HTERT RPE-1 (cell line): ENCODE data around the gene PIM3.

Experiments used
- in situ Hi-C: fragments of 300-500 bp; cut with MboI; formaldehyde crosslinking; loops from 4 replicates; pipeline ENCODE4 v1.14.3; 2020; ENCODE audit warnings: low sequenced_read_pairs

The PIM3 gene

DNA sequence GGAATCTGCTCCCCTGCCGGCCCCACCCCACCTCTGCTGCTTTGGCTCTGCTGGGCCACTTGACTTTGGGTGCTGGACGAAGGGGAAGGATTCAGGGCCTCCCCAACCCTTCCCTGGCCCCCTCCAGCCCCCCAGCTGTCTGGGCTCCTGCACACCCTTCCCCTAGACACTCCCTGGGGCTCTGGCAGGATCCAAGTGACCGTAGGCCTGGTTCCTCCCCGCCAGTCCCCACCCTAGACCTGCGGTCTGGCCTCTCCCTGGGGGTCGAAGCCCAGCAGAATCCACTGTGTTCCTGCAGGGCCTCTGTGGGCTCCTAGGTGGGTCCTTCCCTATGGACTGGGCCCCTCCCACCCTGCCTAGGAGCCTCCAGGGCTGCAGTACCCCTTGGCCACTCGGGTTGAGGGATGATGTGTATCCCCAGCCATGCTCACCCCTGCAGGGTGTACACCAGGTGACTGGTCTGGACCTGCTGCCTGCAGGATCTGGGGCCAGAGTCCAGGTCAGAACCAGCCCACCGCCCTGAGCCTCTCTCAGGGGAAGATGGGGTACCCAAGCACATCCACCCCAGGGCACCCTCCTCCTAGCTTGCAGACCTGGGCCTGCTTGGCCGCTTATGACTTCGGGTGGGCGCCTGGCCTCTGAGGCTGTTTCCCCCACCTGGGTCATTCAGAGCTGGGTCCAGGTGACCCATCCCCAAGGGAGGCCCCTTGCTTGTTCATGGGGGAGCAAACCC is 5.6 kb downstream of the PIM3 start:
- in situ Hi-C loops = no loop called here

DNA sequence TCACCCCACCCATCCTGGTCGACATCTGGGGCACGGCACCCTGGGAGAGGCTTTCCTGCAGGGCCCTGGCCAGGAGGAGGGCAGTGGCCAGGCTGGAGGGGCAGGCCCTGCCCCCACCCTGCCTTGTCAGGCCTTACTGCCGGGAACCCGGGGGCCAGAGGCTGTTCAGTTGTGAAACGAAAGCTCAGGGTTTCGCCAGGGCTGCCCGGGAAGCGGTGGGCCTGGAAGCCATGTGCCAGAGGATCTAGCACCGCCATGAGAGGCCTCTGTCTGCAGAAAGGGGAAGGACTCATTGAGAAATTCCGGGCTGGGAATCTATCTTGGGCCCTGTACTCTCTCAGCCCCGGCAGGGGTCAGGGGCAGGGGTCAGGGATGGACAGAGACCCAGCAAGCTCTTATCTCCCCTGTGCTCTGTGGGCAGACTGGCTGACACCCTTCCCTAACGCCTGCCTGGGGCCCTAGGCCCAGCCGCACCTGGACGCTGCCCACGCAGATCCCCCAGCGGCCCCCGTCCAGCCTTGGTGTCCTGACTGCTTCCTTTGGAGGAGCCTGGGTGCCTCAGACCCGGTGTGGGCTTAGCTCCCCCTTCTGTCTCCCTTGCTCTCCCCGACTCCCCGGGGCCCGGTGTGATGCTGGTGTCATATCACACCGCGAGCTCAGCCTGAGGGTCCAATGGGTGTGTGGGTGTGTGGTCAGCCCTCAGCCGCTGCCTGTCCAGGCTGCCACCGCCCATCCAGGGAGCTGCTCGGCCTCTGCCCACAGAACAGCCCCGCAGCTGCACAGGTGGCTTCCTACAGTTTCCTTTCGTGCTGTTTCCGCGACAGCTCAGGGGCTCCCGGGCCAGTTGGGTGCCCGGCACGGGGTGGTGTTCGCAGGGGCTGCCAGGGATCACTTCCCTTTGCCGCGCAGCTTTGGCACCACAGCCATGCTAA is 6.5 kb downstream of the PIM3 start:
- in situ Hi-C loops = no loop called here

GRCh38 chr22:49967706-49968208 is 7.2 kb downstream of the PIM3 start:
- in situ Hi-C loops = no loop called here

DNA sequence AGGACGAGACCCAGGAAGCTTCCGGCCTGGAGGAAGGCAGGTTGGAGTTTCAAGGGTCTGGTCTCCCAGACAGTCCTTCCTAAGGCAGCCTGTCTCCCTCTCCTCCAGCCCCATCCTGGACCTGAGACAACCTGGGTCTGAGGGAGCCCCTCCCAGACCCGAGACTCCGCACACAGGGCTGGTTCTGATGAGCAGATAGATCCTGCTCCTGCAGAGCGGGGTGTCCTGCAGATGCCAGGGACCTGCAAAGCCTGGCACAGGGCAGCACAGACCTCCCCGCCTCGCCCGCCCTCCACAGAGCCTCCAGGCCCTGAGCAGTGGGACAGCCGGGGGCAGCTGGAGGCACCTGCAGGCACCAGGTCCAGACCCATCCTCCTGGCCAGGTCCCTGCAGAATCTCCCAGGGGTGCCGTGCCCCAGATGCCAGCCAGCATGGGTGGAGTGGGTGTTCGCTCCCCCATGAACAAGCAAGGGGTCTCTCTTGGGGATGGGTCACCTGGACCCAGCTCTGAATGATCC is 7.8 kb downstream of the PIM3 start:
- in situ Hi-C loops = no loop called here

DNA sequence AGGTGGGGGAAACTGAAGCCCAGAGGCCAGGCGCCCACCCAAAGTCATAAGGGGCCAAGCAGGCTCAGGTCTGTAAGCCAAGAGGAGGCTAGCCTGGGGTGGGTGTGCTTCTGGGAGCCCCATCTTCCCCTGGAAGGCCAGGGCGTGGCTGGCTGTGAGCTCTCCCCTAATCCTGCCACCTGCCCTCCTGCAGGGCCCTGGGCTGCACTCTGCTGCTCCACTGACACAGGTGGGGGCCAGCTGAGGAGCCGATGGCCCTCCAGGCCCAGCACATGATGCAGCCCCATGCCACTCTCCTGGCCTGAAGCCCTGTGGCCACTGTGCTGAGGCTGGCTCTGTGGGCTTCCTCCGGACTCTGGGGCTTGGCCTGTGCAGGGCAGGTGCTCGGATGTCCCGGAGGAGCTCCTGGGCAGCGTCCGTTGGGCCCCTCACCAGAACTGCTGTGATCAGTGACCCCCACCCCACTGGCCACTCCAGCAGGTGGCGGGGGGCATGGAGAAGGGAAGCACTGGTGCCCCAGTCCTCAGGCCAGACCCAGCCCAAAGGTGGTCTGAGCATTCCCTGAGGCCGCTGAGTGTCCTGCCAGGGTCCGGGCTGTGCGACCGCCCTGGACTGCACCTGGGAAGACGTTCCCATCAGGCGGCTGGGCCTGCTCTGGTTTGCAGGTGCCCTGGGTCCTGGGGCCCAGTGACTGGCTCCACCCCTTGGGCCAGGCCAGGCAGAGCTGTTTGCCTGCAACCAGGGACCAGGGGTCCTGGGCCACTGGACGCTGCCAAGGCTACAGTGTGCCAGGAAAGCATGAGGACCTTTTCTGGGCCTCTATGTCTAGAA is 8.5 kb downstream of the PIM3 start:
- in situ Hi-C loops = no loop called here

GRCh38 chr22:49969751-49970527 is 9.4 kb downstream of the PIM3 start:
- in situ Hi-C loops = no loop called here

DNA sequence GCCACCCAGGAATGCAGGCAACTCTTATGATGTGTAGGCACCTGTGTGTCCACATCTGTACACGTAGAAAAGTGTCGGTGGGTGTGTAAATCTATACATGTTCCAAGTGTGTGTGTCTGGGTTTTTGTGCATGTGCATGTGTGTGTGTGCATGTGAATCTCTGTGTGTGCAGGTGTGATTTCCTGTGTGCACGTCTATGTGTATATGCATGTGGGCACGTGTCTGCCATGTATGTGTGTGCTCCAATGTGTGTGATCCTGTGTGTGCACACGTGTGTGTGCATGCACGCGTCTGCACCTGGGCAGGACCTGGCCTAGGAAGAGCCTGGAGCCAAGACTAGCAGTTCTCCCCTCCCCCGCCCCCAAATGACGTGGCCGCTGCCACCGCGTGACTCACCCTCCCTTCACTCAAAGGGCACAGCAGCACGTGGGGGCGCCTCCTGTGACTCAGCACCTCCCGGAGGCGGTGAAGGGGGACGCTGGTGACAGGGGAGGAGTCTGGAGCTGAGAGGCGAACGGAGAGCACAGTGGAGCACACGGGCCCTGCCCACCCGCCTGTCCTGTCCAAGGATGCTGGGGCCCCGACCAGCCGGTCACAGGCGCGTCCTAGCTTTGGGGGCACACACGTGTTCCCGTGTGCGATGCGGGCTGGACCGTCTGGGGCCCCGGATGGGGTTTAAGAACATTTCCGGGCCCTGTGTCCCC is 10.1 kb downstream of the PIM3 start:
- in situ Hi-C loops = no loop called here

DNA sequence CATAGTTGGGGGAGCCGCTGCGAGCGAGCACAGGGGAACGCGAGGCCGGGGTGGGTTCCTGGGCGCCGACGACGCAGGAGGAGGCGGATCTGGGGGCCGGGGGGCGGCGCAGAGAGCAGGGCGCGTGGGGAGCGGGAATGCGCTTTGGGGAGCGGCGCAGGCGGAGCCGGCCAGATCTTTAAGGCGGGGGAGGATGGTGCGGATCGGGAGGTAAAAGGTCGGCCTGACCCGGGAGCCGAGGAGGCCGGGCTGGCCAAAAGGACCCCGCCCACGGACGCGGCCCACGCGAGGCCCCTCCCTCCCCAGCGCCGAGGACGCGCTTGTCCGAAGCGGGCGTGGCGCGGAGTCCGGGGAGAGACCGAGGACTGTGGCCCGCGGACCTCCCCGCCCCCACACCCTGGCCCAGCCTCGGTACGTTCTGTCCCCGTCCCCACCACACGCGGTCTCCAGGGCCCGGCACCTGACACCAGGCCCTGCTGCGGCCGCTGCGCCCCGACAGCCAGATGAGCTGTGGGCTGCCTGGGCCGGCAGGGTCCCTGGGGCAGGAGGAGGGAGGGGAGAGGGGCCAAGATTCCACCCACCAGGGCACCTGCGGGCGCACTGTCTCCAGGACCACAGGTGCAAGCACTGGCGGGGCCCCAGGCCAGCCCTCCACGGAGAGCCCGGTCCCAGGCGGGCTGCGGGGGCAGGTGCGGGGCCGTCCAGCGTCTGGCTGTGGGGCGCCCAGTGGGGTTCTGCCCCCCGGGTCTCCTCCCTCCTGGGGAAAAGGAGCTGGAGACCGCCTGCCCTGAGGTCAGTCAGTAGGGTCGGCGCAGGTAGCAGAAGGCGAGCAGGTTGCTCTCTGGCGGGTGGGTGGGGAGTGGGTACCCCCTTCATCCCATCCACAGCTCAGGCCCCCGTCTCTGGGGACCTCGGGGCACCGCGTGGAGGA is 10.9 kb downstream of the PIM3 start:
- in situ Hi-C loops = no loop called here

DNA sequence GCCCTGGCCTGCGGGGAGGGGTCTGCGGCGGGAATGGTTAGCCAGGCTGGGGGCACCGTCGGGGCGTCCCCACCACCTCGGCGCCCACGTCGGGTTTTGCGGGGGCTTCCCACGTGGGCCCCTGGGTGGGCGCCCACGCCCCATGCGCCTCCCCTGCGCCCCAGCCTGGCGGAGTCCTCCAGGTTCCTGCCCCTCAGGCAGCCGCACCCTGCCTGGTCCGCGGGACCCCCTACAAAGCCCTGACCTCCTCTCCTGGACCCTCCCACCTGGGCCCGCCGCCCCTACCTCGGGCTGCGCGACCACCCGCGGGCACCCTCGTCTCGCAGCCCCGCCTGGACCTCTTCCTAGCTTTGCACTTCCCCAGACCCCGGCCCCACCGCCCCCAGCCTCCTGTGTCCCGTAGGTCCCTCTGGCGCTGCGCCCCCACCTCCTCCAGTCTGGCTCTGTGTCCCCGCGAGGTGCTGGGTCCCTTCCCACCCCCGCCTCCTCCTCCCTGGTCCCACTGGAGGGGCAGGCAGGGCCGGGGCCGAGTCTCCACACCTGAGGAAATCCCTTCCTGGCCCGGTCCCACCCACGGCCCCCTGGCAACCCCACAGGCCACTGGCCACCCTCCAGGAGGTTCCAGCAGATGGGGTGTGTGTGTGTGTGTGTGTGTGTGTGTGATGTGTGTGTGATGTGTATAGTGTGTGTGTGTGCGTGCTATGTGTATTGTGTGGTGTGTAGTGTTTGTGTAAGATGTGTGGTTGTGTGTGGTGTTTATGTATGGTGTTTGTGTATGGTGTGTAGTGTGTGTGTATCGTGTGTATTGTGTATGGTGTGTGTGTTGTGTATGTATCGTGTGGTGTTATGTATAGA is 11.8 kb downstream of the PIM3 start:
- in situ Hi-C loops = no loop called here

DNA sequence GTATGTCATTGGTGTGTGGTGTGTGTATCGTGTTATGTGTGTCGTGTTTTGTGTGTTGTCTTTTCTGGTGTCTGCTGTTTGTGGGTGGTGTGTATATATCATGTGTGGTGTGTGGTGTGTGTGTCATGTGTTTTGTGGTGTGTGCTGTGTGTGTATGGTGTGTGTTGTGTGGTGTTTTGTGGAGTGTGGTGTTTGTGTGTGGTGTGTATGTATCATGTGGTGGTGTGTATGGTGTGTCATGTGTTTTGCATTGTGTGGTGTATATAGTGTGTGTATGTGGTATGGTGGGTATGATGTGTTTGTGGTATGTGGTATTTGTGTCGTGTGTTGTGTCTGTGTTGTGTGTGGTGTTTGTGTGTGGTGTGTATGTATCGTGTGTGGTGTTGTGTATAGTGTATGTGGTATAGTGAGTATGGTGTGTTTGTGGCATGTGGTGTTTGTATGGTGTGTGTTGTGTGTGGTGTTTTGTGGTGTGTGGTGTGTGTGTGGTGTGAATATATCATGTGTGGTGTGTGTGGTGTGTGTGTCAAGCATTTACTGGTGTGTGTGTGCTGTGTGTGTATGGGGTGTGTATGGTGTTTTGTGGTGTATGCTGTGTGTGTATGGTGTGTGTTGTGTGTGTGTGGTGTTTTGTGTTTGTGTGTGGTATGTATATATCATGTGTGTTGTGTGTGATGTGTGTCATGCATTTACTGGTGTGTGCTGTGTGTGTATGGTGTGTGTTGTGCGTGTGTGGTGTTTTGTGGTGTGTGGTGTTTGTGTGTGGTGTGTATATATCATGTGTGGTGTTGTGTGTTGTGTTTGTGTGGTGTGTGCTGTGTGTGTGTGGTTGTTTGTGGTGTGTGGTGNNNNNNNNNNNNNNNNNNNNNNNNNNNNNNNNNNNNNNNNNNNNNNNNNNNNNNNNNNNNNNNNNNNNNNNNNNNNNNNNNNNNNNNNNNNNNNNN is 12.7 kb downstream of the PIM3 start:
- in situ Hi-C loops = no loop called here

GRCh38 chr22:49975543-49976389 is 15.2 kb downstream of the PIM3 start:
- in situ Hi-C loops = no loop called here

GRCh38 chr22:49976439-49977175 is 16.0 kb downstream of the PIM3 start:
- in situ Hi-C loops = no loop called here

DNA sequence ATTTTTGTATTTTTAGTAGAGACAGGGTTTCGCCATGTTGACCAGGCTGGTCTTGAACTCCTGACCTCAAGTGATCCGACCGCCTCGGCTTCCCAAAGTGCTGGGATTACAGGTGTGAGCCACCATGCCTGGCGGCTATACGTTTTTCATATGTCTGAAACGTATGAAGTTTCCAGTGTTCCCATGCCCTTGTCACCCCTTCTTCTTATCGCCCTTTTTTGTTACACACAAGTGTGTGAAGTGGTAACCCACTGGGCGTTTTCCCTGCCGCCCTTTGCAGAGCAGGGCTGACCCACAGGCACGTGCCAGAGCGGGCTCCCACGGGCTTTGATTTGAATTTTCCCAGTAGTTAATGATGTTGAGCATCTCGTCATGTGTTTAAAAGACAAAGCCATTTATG is 17.0 kb downstream of the PIM3 start:
- in situ Hi-C loops = no loop called here

GRCh38 chr22:49979587-49980264 is 19.2 kb downstream of the PIM3 start:
- in situ Hi-C loops = no loop called here
